HG03103 (cell line): Measurements from ENCODE around the gene BTG3.

Source experiments
- ATAC-seq: cut with Tn5 transposase; IDR thresholded peaks from one replicate; pipeline ENCODE4 v1.9.1; 2021; ENCODE audit warnings: low read depth; ENCODE audit not compliant: unreplicated experiment

Gene BTG3

DNA sequence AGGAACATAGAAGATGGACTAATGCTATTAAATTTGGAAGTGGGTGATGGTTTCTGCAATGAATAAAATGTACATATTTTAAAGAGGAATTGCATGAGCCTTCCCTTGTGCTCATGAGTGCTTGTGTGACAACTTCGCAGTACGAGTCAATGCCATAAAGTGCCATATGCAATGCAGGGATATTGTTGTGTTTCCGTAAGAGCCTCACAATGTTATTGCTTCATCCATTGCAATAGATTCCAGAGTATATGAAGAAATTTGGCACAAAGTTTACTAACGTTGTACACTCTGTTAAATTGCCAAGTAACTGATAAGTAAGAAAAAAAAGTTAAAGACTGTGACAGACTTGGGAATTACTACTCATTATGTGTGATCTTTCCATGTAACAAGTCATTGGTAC, 22.3 kb downstream of the BTG3 start:
- no peak for ATAC-seq

DNA sequence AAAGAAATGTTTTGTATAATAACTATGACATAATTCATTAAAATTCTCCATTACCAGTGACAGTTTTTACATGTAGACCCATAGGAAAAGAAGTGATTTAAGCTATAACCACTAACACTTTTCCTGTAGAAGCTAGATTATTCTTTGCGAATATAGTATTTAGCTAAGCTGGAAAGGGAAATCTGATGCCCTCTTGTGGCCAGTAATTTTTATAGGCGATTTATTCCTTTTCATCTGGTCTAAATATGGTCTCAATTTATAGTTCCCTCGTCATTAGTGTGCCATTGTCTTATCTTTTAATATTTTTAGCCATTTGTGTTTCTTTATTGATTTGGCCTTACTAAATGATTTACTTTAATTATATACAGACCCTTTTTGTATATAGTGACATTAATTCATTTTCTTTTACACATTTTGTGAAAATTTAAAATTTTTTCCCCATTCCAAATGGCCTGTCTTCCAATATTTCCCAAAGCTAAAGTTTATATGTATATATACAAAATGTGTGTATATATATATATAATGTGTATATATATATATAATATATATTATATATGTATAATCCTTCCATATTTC, 26.7 kb downstream of the BTG3 start:
- ATAC-seq = no peak

GRCh38 chr21:17583898-17584297, 28.8 kb downstream of the BTG3 start:
- no peak for ATAC-seq

- no peak for ATAC-seq
These were observed 32.4 kb downstream of the BTG3 start for GRCh38 chr21:17580319-17580718.

GRCh38 chr21:17578876-17579275, 33.8 kb downstream of the BTG3 start:
- no peak for ATAC-seq

- ATAC-seq = no peak
These were observed 34.5 kb downstream of the BTG3 start for GRCh38 chr21:17578162-17578561.

DNA sequence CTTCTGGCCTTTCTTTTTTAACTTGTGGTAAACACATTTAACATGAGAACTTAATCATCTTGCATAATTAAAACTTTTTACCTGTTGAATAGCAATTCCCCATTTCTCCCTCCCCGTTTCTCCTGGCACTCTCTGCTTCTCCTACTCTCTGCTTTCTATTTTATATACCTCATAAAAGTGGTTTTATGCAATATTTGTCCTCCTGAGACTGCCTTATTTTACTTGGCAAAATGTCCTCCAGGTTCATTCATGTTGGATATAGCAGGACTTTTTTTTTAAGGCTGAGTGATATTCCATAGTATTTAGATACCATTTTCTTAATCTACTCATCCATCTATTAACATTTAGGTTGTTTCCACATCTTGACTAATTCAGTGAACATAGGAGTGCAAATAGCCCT, 35.0 kb downstream of the BTG3 start:
- ATAC-seq = no peak

DNA sequence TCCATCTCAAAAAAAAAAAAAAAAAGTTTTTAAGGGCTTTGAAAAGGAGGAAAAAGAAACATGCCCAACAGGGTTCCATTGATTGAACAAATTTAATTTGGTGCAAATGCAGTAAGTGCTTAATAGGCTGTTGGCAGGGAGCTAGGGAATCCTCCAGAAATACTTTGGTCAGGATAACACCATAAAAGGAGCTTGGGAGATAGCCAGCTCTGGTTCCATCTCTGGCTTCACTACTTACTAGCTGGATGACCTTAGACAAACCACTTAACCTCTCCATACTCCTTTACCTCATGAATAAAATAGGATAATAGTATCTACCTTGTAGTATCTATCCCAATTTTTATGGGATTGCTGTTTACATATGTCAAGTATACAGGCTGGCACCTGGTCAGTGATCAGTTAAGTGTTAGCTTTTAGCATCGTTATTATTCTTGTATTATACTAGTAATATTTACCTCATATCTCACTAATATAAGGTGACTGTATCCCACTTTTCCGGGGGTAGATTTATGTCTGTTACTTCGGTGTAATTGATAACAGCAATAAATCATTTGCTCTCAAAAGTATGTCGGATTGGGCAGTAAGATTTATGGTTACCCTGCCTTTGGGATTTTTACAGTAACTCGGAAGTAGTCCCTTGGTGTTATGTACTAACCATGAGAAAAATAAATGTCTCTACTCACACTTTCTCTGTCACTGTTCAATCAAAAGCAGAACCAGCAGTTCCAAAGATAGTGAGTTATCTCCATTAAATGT, 36.4 kb downstream of the BTG3 start:
- no peak for ATAC-seq

GRCh38 chr21:17575076-17575475, 37.6 kb downstream of the BTG3 start:
- no peak for ATAC-seq

DNA sequence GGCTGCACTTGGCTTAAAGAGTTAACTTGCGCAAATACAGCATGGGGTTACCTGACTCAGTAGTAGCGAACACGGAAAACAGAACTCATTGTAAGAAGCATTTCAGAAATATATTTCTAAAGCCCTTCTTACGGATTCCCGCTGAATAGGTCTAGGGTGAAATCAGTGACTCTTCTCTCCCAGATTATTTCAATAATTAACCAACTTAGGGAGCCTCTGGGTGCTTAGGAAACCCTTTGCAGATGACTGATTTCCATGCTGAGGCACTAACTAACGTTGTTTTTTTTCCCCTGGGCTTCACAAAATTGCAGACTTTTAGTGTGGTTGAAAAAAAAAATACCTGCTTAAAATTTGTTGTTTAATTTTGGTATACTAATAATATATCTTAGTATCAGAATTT, 40.3 kb downstream of the BTG3 start:
- ATAC-seq = no peak

- ATAC-seq = no peak
These were observed 41.9 kb downstream of the BTG3 start for GRCh38 chr21:17570786-17571185.

GRCh38 chr21:17560377-17561025, 52.2 kb downstream of the BTG3 start:
- no peak for ATAC-seq

DNA sequence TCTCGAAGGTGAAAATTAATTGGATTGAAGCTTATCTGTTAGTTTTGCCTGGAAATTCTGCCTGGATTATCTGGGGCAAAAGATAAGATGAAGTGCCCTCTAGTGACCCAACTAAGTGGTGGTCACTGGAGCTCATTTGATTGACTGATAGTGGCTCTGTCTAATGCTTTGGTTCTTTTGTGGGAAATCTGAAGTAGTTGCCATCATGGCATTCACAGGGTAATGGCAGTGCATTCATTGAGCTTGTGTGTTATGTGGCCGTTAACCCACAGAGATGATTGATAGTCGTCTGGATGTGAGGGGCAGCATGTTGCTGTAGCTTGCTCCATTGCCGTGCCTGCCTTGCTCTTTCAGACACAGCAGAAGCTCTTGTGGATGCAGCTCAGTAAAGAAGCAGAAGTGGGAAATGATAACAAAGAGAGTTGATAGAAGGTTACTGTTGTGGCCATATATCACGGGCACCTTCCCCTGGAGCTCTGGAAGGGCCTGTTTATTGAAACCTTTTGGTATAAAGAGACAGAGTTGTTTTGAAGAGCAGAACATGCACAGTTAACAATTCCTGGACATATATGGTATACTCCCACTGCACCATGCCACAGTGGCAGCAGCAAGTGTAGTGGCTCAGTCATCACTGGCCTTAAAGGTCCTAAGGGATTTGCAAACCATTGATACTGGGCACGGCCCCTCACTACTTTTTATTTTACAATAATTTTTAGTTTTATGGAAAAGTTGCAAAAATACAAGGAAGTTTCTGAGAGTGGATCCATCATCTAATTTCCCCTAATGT, 57.8 kb downstream of the BTG3 start:
- no peak for ATAC-seq

DNA sequence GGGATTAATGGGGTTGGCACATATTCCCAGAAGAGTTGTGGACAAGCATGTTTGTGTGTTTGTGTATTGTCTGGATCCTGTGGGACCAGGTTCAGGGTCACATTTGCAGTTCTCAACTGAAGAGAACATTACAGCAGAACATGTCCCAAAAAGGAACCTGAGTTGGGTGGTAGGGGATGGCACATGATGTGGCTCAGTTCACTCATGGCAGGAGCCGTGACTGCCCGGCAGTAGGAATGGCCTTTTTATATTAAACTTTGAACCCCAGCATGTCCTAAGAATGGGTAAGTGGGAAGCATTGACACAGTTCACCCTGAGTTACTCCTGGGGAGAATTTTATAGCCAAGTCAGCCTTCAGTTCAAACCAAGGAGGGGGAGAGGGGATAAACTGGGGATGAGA, 58.6 kb downstream of the BTG3 start:
- ATAC-seq = no peak

DNA sequence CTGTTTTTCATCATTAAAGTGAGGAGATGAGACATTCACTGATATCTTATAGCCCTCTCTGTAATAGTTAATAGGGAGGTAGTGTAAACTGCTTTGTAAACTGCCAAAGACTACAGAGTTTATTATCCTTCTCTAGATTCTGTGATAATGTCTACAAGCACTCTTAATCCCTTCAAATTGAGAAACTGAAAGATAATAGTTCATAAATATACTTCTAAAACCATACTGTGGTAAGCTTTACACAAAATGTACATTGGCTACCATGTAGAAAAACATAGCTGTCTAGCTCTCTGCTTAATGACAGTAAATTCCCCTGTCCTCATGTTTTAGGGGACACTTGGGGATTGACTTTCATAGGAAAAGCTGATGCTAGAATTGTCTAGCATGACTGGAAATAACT, 60.3 kb downstream of the BTG3 start:
- no peak for ATAC-seq

- no peak for ATAC-seq
These were observed 61.9 kb downstream of the BTG3 start for GRCh38 chr21:17550671-17551308.

GRCh38 chr21:17548262-17548661, 64.4 kb downstream of the BTG3 start:
- no peak for ATAC-seq

DNA sequence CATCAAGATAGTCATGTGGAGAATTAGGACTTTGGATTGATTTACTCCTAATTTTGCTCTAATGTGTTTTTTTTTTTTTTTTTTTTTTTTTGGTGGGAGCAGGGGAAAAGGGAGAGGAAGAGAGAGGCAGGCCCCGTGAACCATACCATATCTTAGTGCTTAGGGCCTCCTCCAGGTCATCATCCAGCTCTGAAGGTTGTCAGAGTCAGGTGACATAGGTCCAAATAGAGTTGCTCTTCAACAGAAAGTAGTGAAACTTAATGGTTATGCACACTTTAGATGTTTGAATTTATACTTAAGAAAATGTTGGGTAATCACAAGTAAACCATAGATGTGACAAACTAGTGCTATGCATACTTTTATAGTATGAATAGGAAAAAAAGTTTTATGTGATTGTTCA, 67.7 kb downstream of the BTG3 start:
- ATAC-seq = no peak
